SHP77 treated with DMSO at 0.1 percent for 48 hours (cell line): ENCODE results near the gene CRYZL1.
"Not testable (repeated sequence)": the region's sequence is repeated elsewhere in the genome, so short reads cannot be mapped to it uniquely, and the experiment has no call there.

Source experiments
- DNase-seq: peaks from one replicate; lab custom pipeline; 2025; lab: John Stamatoyannopoulos, UW

The CRYZL1 gene

DNA sequence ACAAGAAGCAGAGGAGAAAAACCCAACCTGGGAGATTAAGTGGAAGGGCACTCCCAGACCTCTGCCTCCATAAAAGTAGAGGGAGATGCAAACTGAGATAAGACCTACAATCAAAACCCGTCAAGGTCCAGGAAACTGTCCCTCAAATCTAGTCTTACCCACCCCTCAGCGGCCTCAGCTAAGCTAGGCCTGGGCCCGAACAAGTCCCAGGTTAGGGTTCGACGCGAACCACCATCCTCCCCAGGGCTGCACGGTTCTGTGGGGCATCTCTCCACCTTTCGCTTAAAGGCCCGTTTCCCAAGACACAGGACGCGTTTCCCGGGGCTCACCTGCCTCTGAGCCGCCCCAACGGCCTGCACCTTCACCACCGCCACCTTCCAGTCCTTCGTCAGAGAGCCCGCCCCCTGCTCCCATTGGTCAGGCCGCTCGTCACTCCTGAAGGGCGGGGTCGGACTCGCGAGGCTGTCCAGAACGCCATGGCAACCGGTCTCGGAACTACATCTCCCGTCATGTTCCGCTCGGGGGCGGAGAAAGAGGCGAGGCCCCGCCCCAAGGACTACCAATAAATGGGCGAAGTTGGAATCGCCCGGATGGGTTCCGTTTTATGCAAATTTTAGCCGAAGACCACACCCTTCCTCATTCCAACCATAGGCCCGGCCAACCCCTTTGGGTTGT, at the start of gene CRYZL1:
TSS of gene CRYZL1 (minus strand) at position 390 of the 675 bp plus-strand sequence. CDS start 10,190 bp downstream, outside the sequence.
- peak; percentile 98 for DNase-seq

GRCh38 chr21:33690874-33691273, 49.3 kb upstream of the CRYZL1 start:
- no peak for DNase-seq

DNA sequence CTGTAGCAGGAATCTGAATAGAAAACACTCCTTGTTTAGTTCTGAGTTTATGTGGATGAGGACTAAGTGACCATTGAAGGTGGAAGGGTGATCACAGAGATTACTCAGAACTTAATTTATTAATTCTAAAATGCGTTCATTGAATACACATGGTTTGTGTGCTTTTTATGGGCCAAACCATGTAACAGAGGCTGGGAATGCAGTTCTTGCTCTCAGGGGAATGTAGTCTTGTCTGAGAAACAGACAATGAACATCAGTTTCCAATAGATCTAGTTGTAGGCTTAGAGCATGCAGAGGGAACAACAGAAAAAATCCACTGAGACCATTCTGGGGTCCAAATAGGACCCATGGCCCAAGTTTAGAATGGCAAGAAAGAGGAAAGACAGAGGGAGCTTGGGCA, 46.8 kb upstream of the CRYZL1 start:
- DNase-seq, result no peak

DNA sequence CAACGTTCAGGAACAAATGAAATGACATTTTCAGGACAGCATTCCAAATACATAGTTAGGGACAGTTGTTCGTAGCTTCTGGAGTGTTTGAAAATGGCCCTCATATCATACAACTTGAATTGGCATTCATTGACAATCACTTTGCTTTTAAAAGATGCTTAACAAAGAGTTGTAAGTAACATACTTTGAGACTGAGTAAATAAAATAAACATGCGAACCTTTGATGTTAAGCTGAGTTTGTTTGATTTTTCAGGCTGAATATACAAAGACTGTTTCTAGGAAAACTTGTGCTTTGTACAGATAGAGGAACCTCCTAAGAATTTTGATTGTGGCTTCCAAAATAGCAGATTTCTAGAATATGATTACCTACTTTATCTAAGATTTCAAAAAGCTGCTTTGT, 46.1 kb upstream of the CRYZL1 start:
- DNase-seq, result no peak

DNA sequence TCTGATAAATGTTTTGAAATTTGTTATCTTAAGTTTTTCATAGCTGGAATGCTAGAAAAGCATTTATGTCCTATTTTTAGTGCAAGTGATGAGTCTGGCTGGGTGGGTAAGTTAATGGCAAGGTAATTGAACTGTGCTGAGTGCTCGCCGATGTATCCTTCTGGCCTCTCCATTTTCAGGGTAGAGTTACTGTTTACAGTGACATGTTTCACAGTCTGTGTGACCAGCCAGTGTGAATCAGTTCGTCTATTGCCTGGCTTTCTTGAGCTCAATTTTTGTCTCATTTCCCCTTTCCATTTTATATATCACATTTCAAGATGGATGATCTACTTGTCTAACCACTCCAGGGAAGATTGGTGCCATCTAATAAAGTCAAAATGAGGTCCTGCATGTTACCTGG, 44.8 kb upstream of the CRYZL1 start:
- DNase-seq, result no peak

- no peak for DNase-seq
Measured at GRCh38 chr21:33685613-33686197, 44.2 kb upstream of the CRYZL1 start.

- DNase-seq, result no peak
Measured at GRCh38 chr21:33684923-33685560, 43.5 kb upstream of the CRYZL1 start.

- DNase-seq, result no peak
Measured at GRCh38 chr21:33684068-33684467, 42.5 kb upstream of the CRYZL1 start.

DNA sequence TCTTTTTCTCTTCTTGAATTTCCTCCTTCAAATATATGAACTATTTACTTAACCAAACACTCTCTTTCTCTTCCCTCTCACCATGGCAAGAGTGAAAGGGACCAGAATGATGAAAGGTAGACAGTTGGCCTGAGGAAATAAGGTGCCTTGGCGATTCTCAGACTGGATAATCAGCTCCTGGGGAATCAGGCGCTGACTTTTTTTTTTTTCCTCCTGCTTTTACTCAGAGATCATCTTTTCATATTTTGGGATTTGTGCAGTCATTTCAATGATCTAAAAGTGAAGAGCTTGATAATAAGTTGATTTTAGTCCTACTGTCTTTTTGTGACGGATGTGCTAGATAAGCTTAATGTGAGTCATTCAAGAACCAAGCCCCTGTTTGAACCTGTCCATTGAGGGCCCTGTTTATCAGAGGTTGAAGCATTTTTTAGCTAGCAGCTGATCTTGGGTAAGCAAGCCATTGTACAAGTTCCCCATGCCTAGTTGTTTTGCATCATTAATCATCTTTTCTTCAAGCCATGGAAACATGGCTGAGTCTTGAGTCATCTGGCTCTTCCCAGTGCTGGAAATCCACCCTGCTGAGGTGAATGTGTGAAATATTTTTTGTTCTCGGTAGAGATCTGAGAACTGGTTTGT, 41.6 kb upstream of the CRYZL1 start:
- DNase-seq, result no peak

- DNase-seq, result no peak
Measured at GRCh38 chr21:33680870-33681269, 39.3 kb upstream of the CRYZL1 start.

GRCh38 chr21:33677450-33677849, 35.9 kb upstream of the CRYZL1 start:
- no peak for DNase-seq

- not testable (repeated sequence) for DNase-seq
Measured at GRCh38 chr21:33676666-33677065, 35.1 kb upstream of the CRYZL1 start.

DNA sequence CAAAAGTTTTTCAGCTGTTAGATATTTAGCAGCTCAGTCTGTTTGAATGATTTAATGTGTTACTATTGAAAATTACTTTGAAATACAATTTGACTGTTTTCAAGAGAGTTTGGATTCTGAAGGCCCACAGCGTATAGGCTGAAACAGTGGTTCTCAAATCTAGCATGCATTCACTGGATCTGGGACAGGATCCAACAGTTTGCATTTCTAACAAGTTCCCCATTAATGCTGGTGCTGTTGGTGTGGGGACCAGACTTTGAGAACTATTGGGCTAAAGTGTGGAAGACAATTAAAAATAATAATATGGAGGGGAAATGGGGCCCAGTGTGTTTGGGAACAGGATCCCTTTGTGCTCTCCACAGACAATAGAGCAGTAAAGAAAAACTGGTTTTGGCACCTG, 32.7 kb upstream of the CRYZL1 start:
- no peak for DNase-seq

DNA sequence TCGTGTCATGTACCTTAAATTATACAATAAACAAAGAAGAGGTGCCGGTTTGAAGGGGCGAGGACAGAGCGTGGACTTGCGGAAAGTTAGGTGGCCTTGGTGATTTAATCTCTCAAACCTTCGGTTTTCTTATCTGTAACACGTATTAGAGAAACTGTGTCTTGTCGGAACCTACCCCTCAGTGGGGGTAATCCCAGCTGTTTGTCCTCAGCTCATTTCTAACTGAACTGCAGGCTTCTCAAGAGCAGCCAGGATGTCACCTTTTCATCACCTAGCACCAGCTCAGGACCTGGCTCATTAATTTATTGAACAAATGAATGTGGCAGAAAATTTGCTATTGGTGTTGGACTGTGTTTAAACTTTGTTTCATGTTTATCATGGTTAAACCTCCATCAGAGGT, 31.9 kb upstream of the CRYZL1 start:
- no peak for DNase-seq

DNA sequence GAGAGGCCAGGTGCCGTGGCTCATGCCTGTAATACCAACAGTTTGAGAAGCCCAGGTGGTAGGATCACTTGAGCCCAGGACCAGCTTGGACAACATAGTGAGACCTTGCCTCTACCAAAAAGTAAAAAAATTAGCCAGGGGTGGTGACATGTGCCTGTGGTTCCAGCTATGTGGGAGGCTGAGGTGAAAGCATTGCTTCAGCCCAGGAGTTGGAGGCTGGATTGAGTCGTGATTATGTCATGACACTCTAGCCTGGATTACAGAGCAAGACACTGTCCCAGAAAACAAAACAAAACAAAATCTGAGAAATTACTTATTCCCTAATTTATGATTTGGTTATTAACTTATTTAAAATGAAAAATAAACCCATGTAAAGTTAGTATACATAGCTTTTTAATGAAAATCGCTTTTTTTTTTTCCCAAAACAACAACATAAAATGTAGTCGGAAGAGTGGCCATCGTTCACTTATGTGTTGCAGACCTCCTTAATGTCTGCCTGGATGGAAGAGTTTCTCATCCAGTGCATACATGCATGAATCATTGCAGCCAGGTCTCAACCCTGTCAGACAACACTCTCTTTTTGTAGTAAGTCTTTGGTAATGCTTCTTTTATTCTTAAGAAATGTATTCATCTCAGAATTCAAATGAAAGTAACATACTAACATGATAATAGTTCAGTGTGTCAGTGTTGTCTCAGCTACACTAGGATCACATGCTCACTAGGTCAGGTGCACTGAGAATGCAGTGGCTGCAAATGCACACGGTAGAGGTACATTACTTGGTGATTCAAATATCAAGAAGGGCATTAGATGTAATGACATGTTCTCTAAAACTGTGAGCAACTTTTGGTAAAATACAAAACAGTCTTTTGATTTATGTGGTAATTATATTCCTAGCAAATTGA, 28.8 kb upstream of the CRYZL1 start:
- DNase-seq, result no peak

GRCh38 chr21:33668620-33669019, 27.1 kb upstream of the CRYZL1 start:
- no peak for DNase-seq

DNA sequence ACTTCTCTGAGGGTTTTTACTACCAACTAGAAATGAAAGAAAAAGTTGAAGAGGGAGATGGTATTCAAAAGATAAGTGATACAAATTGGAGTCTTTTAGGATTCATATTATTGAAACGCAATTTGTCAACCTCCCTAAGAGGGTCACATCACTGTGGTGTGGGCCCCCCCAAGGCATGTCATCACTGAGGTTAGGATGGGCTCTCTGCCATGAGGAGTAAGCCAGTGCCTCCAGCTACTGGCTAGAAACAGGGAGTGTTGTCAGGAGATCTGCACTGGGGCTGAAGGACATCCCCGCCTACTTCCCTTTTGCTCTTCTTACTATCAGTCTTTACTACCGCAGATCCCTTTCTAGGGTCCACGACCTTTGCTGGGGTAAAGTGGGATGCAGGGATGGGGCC, 26.6 kb upstream of the CRYZL1 start:
- DNase-seq, result no peak

DNA sequence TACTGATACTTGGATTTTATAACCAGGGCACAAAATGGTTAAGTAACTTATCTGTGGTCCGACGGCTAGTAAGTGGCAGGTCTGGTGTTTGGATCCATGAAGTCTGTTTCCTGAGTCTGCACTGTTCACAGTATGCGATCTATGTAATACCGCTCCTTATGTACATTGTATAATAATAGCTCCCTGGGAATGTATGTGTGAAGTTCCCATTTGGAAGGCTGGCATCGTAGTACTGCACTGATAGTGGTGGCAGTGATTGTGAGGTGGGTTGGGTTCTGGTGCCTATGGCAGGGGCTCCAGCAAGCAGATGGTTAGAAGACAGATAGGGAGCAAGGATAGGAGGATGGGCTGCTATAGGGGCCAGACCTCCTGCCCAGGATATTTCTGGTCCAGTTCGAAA, 26.1 kb upstream of the CRYZL1 start:
- no peak for DNase-seq

DNA sequence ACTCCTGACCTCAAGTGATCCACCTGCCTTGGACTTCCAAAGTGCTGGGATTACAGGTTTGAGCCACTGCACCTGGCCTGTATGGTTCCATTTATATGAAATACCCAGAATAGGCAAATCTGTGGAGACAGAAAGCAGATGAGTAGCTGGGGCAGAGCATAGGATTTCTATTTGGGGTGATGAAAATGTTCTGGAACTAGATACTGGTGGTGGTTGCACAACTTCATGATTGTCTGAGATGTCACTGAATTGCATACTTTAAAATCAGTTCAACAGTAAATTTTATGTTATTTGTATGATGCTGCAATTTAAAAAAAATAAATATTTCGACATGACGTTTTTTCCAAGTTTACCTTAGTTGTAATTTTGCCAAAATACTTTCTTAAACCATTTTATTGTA, 24.6 kb upstream of the CRYZL1 start:
- DNase-seq, result no peak

DNA sequence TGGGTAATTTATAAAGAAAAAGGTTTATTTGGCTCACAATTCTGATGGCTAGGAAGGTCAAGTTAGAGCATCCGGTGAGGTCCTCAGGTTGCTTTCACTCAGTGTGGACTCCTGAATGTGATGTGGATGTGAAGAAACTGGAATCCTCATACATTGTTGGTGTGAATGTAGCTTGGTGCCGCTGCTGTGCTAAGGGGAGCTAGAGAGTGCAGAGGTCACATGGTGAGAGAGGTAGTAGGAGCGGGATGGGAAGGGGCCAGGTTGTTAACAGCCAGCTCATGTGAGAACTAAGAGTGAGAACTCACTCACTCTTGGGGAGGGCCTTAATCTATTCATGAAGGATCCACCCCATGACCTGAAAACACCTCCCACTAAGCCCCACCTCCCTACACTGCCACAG, 22.6 kb upstream of the CRYZL1 start:
- DNase-seq, result no peak

- no peak for DNase-seq
Measured at GRCh38 chr21:33663241-33663640, 21.7 kb upstream of the CRYZL1 start.

DNA sequence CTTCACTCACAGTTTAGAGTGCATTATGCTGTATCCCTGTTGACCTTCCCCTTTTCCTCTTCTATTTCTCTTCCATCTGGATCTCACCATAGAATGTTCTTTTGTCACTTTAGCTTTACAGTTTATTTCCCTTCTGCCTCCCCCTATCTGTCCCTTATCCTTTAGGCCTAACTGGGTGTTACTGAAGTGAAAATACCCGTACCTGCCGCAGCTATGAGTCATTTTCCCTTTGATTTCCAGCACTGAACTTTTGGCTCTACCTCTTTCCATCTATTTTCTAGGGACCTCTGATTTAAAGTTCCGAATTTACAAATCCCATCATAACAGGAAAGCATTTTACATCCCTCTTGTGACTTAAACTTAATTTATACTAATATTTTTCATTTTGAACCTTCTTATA, 20.5 kb upstream of the CRYZL1 start:
- no peak for DNase-seq
